Mesenchymal stem cell (in vitro differentiated cells and primary cell): ENCODE results near the gene EML1.

Source experiments
- DNase-seq: peaks from one replicate; pipeline ENCODE4 v3.0.0-alpha.2; 2013
- H2AFZ ChIP-seq: one replicate; pipeline ENCODE4 v1.6.1; 2013; ENCODE audit warnings: low read depth, mild to moderate bottlenecking, control low read depth, inconsistent platforms, low read length, moderate library complexity
- H2AK5ac ChIP-seq: 2 replicates; pipeline ENCODE4 v1.6.1; 2013; ENCODE audit warnings: low read length, moderate library complexity, mild to moderate bottlenecking, inconsistent platforms; ENCODE audit not compliant: severe bottlenecking
- H2BK120ac ChIP-seq: one replicate; pipeline ENCODE4 v1.6.1; 2013; ENCODE audit warnings: low read depth, mild to moderate bottlenecking, inconsistent platforms, low read length, moderate library complexity
- H2BK12ac ChIP-seq, 2 experiments: one replicate each; pipeline ENCODE4 v1.6.1; 2013; ENCODE audit warnings: inconsistent platforms in 2 of 2, low read length in 2 of 2, mild to moderate bottlenecking in 2 of 2, moderate library complexity in 2 of 2, control low read depth in 1 of 2
- H2BK15ac ChIP-seq: one replicate; pipeline ENCODE4 v1.6.1; 2013; ENCODE audit warnings: mild to moderate bottlenecking, low read depth, inconsistent platforms; ENCODE audit not compliant: poor library complexity, severe bottlenecking
- H2BK5ac ChIP-seq: 2 replicates; pipeline ENCODE4 v1.6.1; 2013; ENCODE audit warnings: low read depth, mild to moderate bottlenecking, low read length, control low read depth, inconsistent platforms; ENCODE audit not compliant: poor library complexity, severe bottlenecking
- H3K14ac ChIP-seq, 2 experiments: one replicate each; pipeline ENCODE4 v1.6.1; 2013; ENCODE audit warnings: inconsistent platforms in 2 of 2, low read length in 2 of 2, control low read depth in 1 of 2, mild to moderate bottlenecking in 1 of 2, moderate library complexity in 1 of 2
- H3K18ac ChIP-seq, 2 experiments: one replicate each; pipeline ENCODE4 v1.6.1; 2013; ENCODE audit warnings: inconsistent platforms in 2 of 2, low read length in 2 of 2, control low read depth in 1 of 2, low read depth in 1 of 2, mild to moderate bottlenecking in 1 of 2
- H3K23ac ChIP-seq, 2 experiments: one replicate each; pipeline ENCODE4 v1.6.1; 2013; ENCODE audit warnings: inconsistent platforms in 2 of 2, low read length in 2 of 2, mild to moderate bottlenecking in 2 of 2, moderate library complexity in 2 of 2, control low read depth in 1 of 2
- H3K27ac ChIP-seq: 2 replicates; pipeline ENCODE4 v1.5.1; 2013; ENCODE audit warnings: mild to moderate bottlenecking, moderate library complexity, low read length, control low read depth, inconsistent platforms; ENCODE audit not compliant: poor library complexity, severe bottlenecking
- H3K27me3 ChIP-seq, 2 experiments: 2 replicates each; pipeline versions ENCODE4 v1.6.1 to v1.7.0; 2013; ENCODE audit warnings: low read length in 2 of 2, mild to moderate bottlenecking in 2 of 2, moderate library complexity in 2 of 2, control low read depth in 1 of 2, inconsistent platforms in 1 of 2; ENCODE audit not compliant: control insufficient read depth in 1 of 2, insufficient read depth in 1 of 2
- H3K36me3 ChIP-seq, 2 experiments: 2 replicates each; pipeline versions ENCODE4 v1.6.1 to v1.7.0; 2013; ENCODE audit warnings: low read length in 2 of 2, control low read depth in 1 of 2, inconsistent platforms in 1 of 2, low read depth in 1 of 2, mild to moderate bottlenecking in 1 of 2; ENCODE audit not compliant: insufficient read depth in 2 of 2, control insufficient read depth in 1 of 2
- H3K4ac ChIP-seq, 2 experiments: one replicate each; pipeline ENCODE4 v1.6.1; 2013; ENCODE audit warnings: inconsistent platforms in 2 of 2, low read length in 2 of 2, mild to moderate bottlenecking in 2 of 2, moderate library complexity in 2 of 2, control low read depth in 1 of 2, low read depth in 1 of 2
- H3K4me1 ChIP-seq: 2 replicates; pipeline ENCODE4 v1.6.1; 2013; ENCODE audit warnings: low read depth, low read length, control low read depth; ENCODE audit not compliant: control insufficient read depth, insufficient read depth
- H3K4me2 ChIP-seq: 2 replicates; pipeline ENCODE4 v1.6.1; 2013; ENCODE audit warnings: low read length, mild to moderate bottlenecking, inconsistent platforms; ENCODE audit not compliant: poor library complexity, severe bottlenecking
- H3K4me3 ChIP-seq, 2 experiments: 2 replicates each; pipeline versions ENCODE4 v1.5.1 to v1.7.0; 2013; ENCODE audit warnings: low read length in 2 of 2, mild to moderate bottlenecking in 2 of 2, control low read depth in 1 of 2, low read depth in 1 of 2; ENCODE audit not compliant: insufficient read depth in 1 of 2
- H3K79me1 ChIP-seq: replicated peaks from 2 replicates; pipeline ENCODE4 v1.6.1; 2013; ENCODE audit warnings: mild to moderate bottlenecking, control low read depth, low read length, inconsistent platforms; ENCODE audit not compliant: poor library complexity, severe bottlenecking
- H3K9ac ChIP-seq: 2 replicates; pipeline ENCODE4 v1.7.0; 2013; ENCODE audit warnings: mild to moderate bottlenecking, low read length, moderate library complexity
- H3K9me3 ChIP-seq: 2 replicates; pipeline ENCODE4 v1.7.0; 2013; ENCODE audit warnings: mild to moderate bottlenecking, low read length; ENCODE audit not compliant: control insufficient read depth
- H4K8ac ChIP-seq: one replicate; pipeline ENCODE4 v1.6.1; 2013; ENCODE audit warnings: inconsistent platforms, mild to moderate bottlenecking, low read length, moderate library complexity
- H4K91ac ChIP-seq: one replicate; pipeline ENCODE4 v1.6.1; 2013; ENCODE audit warnings: mild to moderate bottlenecking, low read length, inconsistent platforms
- WGBS: methylation state at CpG from one replicate; pipeline ENCODE4 v1.1.7; 2013; ENCODE audit warnings: mixed read lengths; 5-methylcytosine and 5-hydroxymethylcytosine counted together

Gene EML1

DNA sequence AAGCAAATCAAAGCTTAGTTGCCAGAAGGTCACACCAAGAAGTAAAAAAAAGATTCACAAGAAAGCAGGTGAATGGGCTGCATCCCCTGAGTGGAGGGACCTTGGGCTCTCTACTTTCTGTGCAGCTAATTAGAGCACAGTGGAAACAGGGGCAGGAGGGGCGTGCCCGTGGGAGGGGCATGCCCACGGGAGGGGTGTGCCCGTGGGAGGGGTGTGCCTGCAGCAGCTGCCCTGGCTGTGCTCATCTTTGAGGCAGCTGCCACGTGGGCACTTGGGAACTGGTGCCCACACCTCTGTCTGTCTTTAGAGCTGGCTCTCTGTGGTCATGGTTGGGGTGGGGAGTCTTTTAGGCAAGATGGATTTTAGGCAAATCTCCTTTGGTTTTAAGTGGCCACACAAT, 60.0 kb downstream of the EML1 start:
- Histone ChIP-seq H3K79me1 (no peaks in the 10 kb centered on the region), H4K8ac (no peak overlapping the region), H3K4me3 (no peak overlapping the region), H3K18ac (no peak overlapping the region), H2BK5ac (no peak overlapping the region), H3K23ac (no peak overlapping the region), H3K9ac (no peak overlapping the region), H3K27ac (no peak overlapping the region), H3K27me3 (no peaks in the 10 kb centered on the region), H2AFZ (no peak overlapping the region), H2BK15ac (no peak overlapping the region), H2AK5ac (no peak overlapping the region), H3K9me3 (peaks cover under 1% of the 10 kb centered on the region), H3K4ac (no peak overlapping the region), H2BK12ac (no peak overlapping the region), H2BK120ac (no peak overlapping the region), H4K91ac (no peak overlapping the region), H3K4me1 (peaks cover 1% of the 10 kb centered on the region), H3K14ac (no peak overlapping the region), H3K36me3 (peaks cover 4 to 20% of the 10 kb centered on the region in 2 experiments), H3K4me2 (no peak overlapping the region)
- no peak for DNase-seq
- 75% methylated on average over 4 of the region's 5 CpGs for WGBS

- Histone ChIP-seq H2BK120ac (no peak overlapping the region), H2BK15ac (no peak overlapping the region), H3K23ac (no peak overlapping the region), H3K9me3 (no peaks in the 10 kb centered on the region), H2BK5ac (no peak overlapping the region), H3K27ac (no peak overlapping the region), H3K4me2 (no peak overlapping the region), H4K91ac (no peak overlapping the region), H2AK5ac (no peak overlapping the region), H4K8ac (no peak overlapping the region), H3K36me3 (peaks cover 4 to 25% of the 10 kb centered on the region in 2 experiments), H3K4ac (no peak overlapping the region), H3K9ac (no peak overlapping the region), H3K4me3 (no peak overlapping the region), H3K4me1 (peaks cover 1% of the 10 kb centered on the region), H2AFZ (no peak overlapping the region), H3K18ac (no peak overlapping the region), H3K79me1 (peaks cover 2% of the 10 kb centered on the region), H2BK12ac (no peak overlapping the region), H3K14ac (no peak overlapping the region), H3K27me3 (no peaks in the 10 kb centered on the region)
- no peak for DNase-seq
- WGBS, result 76% methylated on average over 4 of the region's 5 CpGs
Measured at GRCh38 chr14:99854831-99855230, 61.6 kb downstream of the EML1 start.

DNA sequence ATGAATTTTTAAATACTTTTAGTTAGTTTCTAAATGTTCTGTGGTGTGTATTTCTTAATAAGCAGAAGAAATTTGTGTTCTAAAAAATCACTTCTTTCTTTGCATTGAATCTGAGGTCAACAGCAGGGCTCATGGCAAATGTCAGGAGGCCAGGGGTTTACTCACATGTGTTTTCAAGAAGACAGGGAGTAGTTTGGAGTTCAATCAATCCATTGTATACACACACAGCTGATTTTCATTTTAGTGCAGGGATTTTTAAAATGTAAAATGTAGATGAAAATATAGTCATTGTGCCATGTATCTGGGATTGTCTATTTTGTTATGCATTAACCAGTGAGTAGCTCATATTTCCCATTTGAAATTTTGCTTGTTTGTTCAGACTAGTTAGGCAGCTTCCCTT, 62.1 kb downstream of the EML1 start:
- no peak overlapping the region for H3K9ac ChIP-seq
- H4K91ac ChIP-seq, result no peak overlapping the region
- no peak overlapping the region for H2AFZ ChIP-seq
- H3K4me2 ChIP-seq, result no peak overlapping the region
- DNase-seq, result no peak
- no peak overlapping the region for H2BK15ac ChIP-seq
- no peak overlapping the region for H2AK5ac ChIP-seq
- no peak overlapping the region for H3K4me3 ChIP-seq
- H3K4ac ChIP-seq, result no peak overlapping the region
- H3K23ac ChIP-seq, result no peak overlapping the region
- no peak overlapping the region for H3K14ac ChIP-seq
- H4K8ac ChIP-seq, result no peak overlapping the region
- H3K4me1 ChIP-seq, result peaks cover 1% of the 10 kb centered on the region
- no peak overlapping the region for H2BK120ac ChIP-seq
- H3K79me1 ChIP-seq, result peaks cover 2% of the 10 kb centered on the region
- no peaks in the 10 kb centered on the region for H3K9me3 ChIP-seq
- peaks cover 4 to 27% of the 10 kb centered on the region in 2 experiments for H3K36me3 ChIP-seq
- no peak overlapping the region for H2BK12ac ChIP-seq
- no peak overlapping the region for H3K27ac ChIP-seq
- no peaks in the 10 kb centered on the region for H3K27me3 ChIP-seq
- H2BK5ac ChIP-seq, result no peak overlapping the region
- H3K18ac ChIP-seq, result no peak overlapping the region

DNA sequence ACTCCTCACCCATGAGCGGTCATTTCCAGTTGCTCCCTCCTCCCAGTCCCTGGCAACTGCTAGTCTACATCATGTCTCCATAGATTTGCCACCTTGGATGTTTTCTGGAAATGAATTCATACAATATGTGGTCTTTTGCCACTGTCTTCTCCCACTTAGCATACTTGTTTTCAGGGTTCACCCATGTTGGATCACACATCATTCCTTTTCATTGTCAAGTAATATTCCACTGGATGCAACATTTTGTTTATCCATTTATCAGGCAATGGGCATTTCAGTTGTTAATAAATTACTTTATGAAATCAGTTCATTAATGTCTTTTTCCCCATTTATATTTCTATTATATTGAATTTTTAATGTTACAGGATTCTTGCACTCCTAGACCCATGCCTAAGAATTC, 64.3 kb downstream of the EML1 start:
- Histone ChIP-seq H2BK12ac (no peak overlapping the region), H2AFZ (no peak overlapping the region), H4K91ac (no peak overlapping the region), H3K27me3 (no peaks in the 10 kb centered on the region), H3K4me2 (no peak overlapping the region), H3K23ac (no peak overlapping the region), H3K14ac (no peak overlapping the region), H4K8ac (no peak overlapping the region), H3K9ac (no peak overlapping the region), H3K4me1 (peaks cover 3% of the 10 kb centered on the region), H3K9me3 (no peaks in the 10 kb centered on the region), H3K27ac (no peak overlapping the region), H3K36me3 (peaks cover 4 to 14% of the 10 kb centered on the region in 2 experiments), H2BK120ac (no peak overlapping the region), H3K4me3 (no peak overlapping the region), H3K18ac (no peak overlapping the region), H2BK15ac (no peak overlapping the region), H2BK5ac (no peak overlapping the region), H3K4ac (no peak overlapping the region), H2AK5ac (no peak overlapping the region), H3K79me1 (peaks cover 2% of the 10 kb centered on the region)
- 100% methylated on average over 1 of the region's 1 CpG for WGBS
- DNase-seq, result no peak
